ENCODE results near the gene ITM2C. TPM values are rescaled to one million over a fixed set of nuclear protein-coding genes. Genes with fewer than 3 reads are reported as not detected.

Gene ITM2C
- total and polyA plus RNA-seq, 9 donors, result 52.3 to 96.2 (median 67.8) TPM

DNA sequence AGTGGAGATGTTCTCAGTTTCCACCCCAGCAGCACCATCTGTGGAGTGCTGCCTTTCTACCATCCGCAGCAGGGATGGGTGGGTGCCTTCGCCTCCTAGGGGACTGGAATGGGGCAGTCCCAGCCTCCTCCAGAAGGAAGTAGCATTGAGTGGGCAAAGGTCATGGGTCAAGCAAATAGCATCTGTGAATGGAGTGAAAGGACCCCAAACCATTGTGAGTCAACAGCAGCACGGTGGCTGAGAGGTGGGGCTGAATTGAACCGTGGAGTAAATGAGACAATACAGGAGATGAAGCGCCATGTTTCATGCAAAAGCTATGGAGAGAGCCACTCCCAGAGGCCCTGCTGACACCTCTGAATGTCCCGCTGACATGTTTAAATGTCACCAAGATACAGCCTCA, 50.6 kb downstream of the ITM2C start:
- no peak overlapping the region for H3K27ac ChIP-seq
- H3K4me3 ChIP-seq, result no peak overlapping the region
- no peak for TF ChIP-seq CTCF (IDR thresholded peaks at IDR 0.05)
- TF ChIP-seq EP300 (IDR thresholded peaks at IDR 0.05), result no peak
- TF ChIP-seq POLR2A (IDR thresholded peaks at IDR 0.05), result no peak
- no peaks in the 10 kb centered on the region for H3K9me3 ChIP-seq
- intact Hi-C loops (cut with DNase I), result no loop called here
- no peak for DNase-seq
- WGBS, 3 donors, result 78 to 84% (median 80%) methylated on average over 6 of the region's 6 CpGs
- no peaks in the 10 kb centered on the region for H3K4me1 ChIP-seq (ENCODE audit: insufficient read depth)
- H3K36me3 ChIP-seq, result no peaks in the 10 kb centered on the region
- no peaks in the 10 kb centered on the region for H3K27me3 ChIP-seq

DNA sequence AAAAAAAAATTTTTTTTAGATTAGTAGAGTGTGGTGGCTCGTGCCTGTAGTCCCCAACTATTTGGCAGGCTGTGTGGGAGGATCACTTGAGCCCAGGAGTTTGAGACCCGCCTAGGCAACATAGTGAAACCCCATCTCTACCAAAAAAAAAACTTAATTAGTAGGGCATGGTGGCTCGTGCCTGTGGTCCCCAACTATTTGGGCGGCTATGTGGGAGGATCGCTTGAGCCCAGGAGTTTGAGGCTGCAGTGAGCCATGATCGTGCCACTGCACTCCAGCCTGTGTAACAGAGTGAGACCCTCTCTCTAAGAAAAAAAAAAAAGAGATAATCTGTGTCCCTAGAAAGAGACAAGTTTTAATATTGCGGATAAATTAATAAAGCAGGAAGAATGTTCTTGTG, 51.5 kb downstream of the ITM2C start:
- intact Hi-C loops (cut with DNase I), result no loop called here

DNA sequence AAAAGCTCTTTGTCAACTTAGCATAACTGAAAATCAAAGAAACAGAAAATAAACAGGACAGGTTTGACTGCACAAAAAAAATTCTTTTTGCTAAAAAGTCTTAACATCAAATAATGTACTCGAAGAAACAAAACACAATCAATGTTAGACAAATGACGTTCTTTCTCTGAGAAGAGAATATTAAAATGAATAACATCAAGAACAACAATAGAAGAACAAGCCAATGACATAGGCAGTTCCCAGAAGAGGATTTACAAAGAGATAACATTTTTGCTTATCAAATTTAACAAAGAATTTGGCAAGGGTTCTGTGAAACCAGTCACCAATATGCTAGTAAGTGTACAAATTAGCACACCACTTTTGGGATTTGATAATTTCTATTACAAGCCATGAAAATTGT, 54.5 kb downstream of the ITM2C start:
- H3K27ac ChIP-seq, result no peak overlapping the region
- WGBS, 3 donors, result 65 to 72% (median 69%) methylated on average over 2 of the region's 2 CpGs
- H3K36me3 ChIP-seq, result no peaks in the 10 kb centered on the region
- no peaks in the 10 kb centered on the region for H3K4me1 ChIP-seq (ENCODE audit: insufficient read depth)
- no peak for TF ChIP-seq EP300 (IDR thresholded peaks at IDR 0.05)
- no peak for TF ChIP-seq POLR2A (IDR thresholded peaks at IDR 0.05)
- TF ChIP-seq CTCF (IDR thresholded peaks at IDR 0.05), result no peak
- H3K27me3 ChIP-seq, result no peaks in the 10 kb centered on the region
- intact Hi-C loops (cut with DNase I), result no loop called here
- DNase-seq, result no peak
- no peak overlapping the region for H3K4me3 ChIP-seq
- H3K9me3 ChIP-seq, result no peaks in the 10 kb centered on the region

More for the DNA sequence above, 51.5 kb downstream of the ITM2C start:
- H3K9me3 ChIP-seq, result no peaks in the 10 kb centered on the region
- DNase-seq, result no peak
- H3K27me3 ChIP-seq, result no peaks in the 10 kb centered on the region
- H3K4me1 ChIP-seq (ENCODE audit: insufficient read depth), result no peaks in the 10 kb centered on the region
- TF ChIP-seq POLR2A (IDR thresholded peaks at IDR 0.05) (no peak), CTCF (IDR thresholded peaks at IDR 0.05) (no peak), EP300 (IDR thresholded peaks at IDR 0.05) (no peak)
- H3K36me3 ChIP-seq, result no peaks in the 10 kb centered on the region
- H3K4me3 ChIP-seq, result no peak overlapping the region
- 73 to 79% (median 78%) methylated on average over 7 of the region's 7 CpGs for WGBS, 3 donors
- H3K27ac ChIP-seq, result no peak overlapping the region

GRCh38 chr2:230919681-230920080, 54.9 kb downstream of the ITM2C start:
- H3K4me3 ChIP-seq, result no peak overlapping the region
- 69 to 74% (median 74%) methylated on average over 2 of the region's 2 CpGs for WGBS, 3 donors

More at GRCh38 chr2:230919681-230920080, 54.9 kb downstream of the ITM2C start:
- H3K27me3 ChIP-seq, result no peaks in the 10 kb centered on the region
- TF ChIP-seq EP300 (IDR thresholded peaks at IDR 0.05) (no peak), CTCF (IDR thresholded peaks at IDR 0.05) (no peak), POLR2A (IDR thresholded peaks at IDR 0.05) (no peak)
- no peaks in the 10 kb centered on the region for H3K4me1 ChIP-seq (ENCODE audit: insufficient read depth)
- no peak for DNase-seq
- intact Hi-C loops (cut with DNase I), result no loop called here
- no peaks in the 10 kb centered on the region for H3K9me3 ChIP-seq
- no peak overlapping the region for H3K27ac ChIP-seq
- no peaks in the 10 kb centered on the region for H3K36me3 ChIP-seq

All from ovary (tissue), 9 donors.